Memory B cell (primary cell): ENCODE measurements around the gene MGRN1.

Source experiments
- ATAC-seq: fragments of 150-1000 bp; cut with Tn5 transposase; 2 replicates; pipeline ENCODE4 v1.10.0; 2021; ENCODE audit warnings: low read depth, mild to moderate bottlenecking, moderate library complexity
- DNase-seq, 2 donors: peaks; one replicate each; pipeline ENCODE4 v3.0.0; 2022; ENCODE audit warnings: low spot score in 2 of 2
- H3K27ac Mint-ChIP-seq: one replicate; pipeline ENCODE4 v1.8.0; 2022; ENCODE audit warnings: mild to moderate bottlenecking, moderate library complexity, mixed read lengths
- H3K27me3 Mint-ChIP-seq: one replicate; pipeline ENCODE4 v1.8.0; 2022; ENCODE audit warnings: mixed read lengths
- H3K36me3 Mint-ChIP-seq: one replicate; pipeline ENCODE4 v1.8.0; 2022; ENCODE audit warnings: mild to moderate bottlenecking, mixed read lengths
- H3K4me1 Mint-ChIP-seq: one replicate; pipeline ENCODE4 v1.8.0; 2022; ENCODE audit warnings: mixed read lengths
- H3K4me3 Mint-ChIP-seq: one replicate; pipeline ENCODE4 v1.8.0; 2022; ENCODE audit warnings: mild to moderate bottlenecking, moderate library complexity, mixed read lengths
- H3K9me3 Mint-ChIP-seq: one replicate; pipeline ENCODE4 v1.8.0; 2022; ENCODE audit warnings: mixed read lengths

MGRN1 gene

DNA sequence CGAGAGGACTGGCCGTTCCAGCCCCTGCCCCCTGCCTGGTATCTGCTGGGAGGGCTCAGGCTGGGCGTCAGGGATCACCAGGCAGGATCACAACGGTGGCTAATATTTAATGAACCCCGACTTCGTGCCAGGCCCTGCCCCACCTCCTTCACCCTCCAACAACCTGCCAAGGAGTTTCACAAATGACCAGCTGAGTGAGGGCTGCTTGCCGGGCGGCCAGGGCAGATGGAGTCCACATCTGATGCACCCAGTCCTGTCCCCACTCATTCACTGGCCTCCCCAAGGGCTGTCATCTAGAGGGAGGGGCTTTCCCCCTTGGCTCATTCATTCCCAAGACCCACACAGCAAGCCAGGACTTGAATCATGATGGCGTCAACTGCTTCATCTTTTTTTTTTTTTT is 27.5 kb upstream of the MGRN1 start:
- DNase-seq = no peak
- Mint-ChIP-seq H3K4me1 (peaks cover 3% of the 10 kb centered on the region), H3K36me3 (peaks cover 3% of the 10 kb centered on the region), H3K27ac (no peak overlapping the region), H3K27me3 (peaks cover 10% of the 10 kb centered on the region), H3K4me3 (no peak overlapping the region), H3K9me3 (no peaks in the 10 kb centered on the region)
- ATAC-seq = no peak

- no peak for ATAC-seq
- Mint-ChIP-seq H3K4me1 (peaks cover 3% of the 10 kb centered on the region), H3K27me3 (peaks cover 7% of the 10 kb centered on the region), H3K27ac (no peak overlapping the region), H3K9me3 (no peaks in the 10 kb centered on the region), H3K4me3 (no peak overlapping the region), H3K36me3 (peaks cover 3% of the 10 kb centered on the region)
- no peak for DNase-seq
Observed at GRCh38 chr16:4599037-4599436, 25.6 kb upstream of the MGRN1 start.

GRCh38 chr16:4599545-4599944 is 25.1 kb upstream of the MGRN1 start:
- peaks cover 7% of the 10 kb centered on the region for H3K27me3 Mint-ChIP-seq
- no peak for ATAC-seq
- H3K4me1 Mint-ChIP-seq = peaks cover 3% of the 10 kb centered on the region
- peaks cover 3% of the 10 kb centered on the region for H3K36me3 Mint-ChIP-seq
- H3K27ac Mint-ChIP-seq = no peak overlapping the region
- H3K4me3 Mint-ChIP-seq = no peak overlapping the region
- H3K9me3 Mint-ChIP-seq = no peaks in the 10 kb centered on the region
- no peak for DNase-seq

DNA sequence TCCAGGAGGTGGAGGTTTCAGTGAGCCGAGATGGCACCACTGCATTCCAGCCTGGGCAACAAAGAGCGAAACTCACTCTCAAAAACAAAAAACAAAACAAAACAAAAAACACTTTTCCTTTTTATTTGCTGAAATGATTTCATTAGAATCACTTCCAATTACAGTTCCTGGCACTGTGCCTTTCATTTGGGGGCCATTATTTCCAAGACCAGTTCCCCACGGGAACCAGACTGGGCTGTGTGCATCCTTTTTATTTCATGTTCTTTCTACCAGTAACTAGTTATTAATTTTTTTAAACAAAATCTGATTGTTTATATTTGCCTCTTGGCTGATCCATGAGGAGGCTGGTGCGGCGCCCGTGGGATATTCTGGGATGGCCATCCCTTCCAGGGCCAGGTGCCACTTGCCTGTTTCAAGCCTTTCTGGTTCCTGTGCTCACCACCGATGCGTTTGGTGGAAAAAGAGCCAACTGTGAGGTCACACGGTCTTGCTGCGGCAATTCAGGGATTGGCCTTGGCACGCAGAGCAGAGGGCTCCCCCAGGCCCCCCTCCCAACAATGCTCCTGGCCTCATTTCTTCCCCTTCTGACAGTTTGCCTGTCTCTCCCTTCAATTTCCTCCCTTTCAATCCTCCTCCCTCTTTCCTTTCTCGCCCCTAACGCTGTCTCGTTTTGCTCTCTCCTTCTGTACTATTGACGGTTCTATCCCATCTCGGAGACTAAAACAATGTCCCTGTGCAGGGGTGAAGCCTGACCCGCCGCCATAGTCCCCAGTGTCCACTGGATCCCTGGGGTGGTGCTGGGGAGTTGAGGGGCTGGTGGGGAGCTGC is 23.4 kb upstream of the MGRN1 start:
- DNase-seq (no peak), ATAC-seq (no peak)
- peaks cover 3% of the 10 kb centered on the region for H3K4me1 Mint-ChIP-seq
- peaks cover 4% of the 10 kb centered on the region for H3K27me3 Mint-ChIP-seq
- H3K27ac Mint-ChIP-seq = no peak overlapping the region
- H3K36me3 Mint-ChIP-seq = no peaks in the 10 kb centered on the region
- no peaks in the 10 kb centered on the region for H3K9me3 Mint-ChIP-seq
- no peak overlapping the region for H3K4me3 Mint-ChIP-seq

- ATAC-seq (no peak), DNase-seq (no peak)
- H3K27ac Mint-ChIP-seq = no peak overlapping the region
- H3K9me3 Mint-ChIP-seq = no peaks in the 10 kb centered on the region
- peaks cover 3% of the 10 kb centered on the region for H3K4me1 Mint-ChIP-seq
- H3K36me3 Mint-ChIP-seq = no peaks in the 10 kb centered on the region
- no peak overlapping the region for H3K4me3 Mint-ChIP-seq
- H3K27me3 Mint-ChIP-seq = peaks cover 4% of the 10 kb centered on the region
Observed at GRCh38 chr16:4601864-4602186, 22.8 kb upstream of the MGRN1 start.

DNA sequence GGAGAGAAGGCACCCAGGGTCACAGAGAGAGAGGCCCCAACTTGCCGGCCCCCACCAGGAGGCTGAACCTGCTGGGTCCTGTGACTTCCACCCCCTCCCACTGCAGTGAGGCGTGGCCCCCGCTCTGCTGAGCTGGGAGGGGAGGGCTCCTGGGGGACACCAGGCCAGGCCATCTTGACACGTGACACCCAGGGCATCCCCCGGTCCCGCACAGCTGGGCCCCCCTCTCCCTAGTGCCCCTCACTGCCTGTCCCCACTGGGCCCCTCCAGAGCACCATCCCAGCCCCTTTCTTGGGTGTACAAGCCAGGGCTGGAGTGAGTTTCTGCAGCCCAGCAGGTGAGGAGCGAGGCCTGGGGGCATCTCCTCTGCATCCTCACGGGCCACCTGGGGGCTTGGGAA is 22.3 kb upstream of the MGRN1 start:
- H3K27ac Mint-ChIP-seq = no peak overlapping the region
- H3K27me3 Mint-ChIP-seq = peaks cover 4% of the 10 kb centered on the region
- H3K9me3 Mint-ChIP-seq = no peaks in the 10 kb centered on the region
- ATAC-seq (no peak), DNase-seq (no peak)
- no peaks in the 10 kb centered on the region for H3K36me3 Mint-ChIP-seq
- H3K4me3 Mint-ChIP-seq = no peak overlapping the region
- peaks cover 3% of the 10 kb centered on the region for H3K4me1 Mint-ChIP-seq

DNA sequence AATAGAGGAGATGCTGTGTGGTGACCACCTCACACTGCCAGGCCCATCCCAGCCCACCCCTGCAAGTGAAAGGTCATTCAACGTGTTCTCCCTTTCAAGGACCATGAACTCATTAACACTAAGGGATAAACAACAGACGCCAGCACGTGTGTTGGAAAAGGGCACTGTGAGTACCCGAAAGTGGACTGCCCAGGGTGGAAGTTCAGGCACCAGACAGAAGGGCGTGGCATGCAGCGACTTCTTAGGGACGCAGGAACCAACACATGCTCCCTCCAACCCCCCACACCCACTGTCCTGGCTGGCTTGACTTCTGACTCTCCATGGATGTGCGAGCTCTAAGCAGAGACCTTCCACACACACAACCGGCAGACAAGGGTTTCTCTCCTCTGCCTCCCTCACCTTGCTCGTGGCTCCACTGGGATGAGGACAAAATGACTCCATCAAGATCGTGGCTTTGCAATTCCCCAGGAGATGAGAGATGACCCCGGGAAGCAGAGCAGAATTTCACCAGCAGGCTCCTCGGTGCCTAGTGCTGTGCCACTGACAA is 20.9 kb upstream of the MGRN1 start:
- ATAC-seq (no peak), DNase-seq (no peak)
- no peaks in the 10 kb centered on the region for H3K9me3 Mint-ChIP-seq
- H3K4me1 Mint-ChIP-seq = peaks cover 3% of the 10 kb centered on the region
- H3K27ac Mint-ChIP-seq = no peak overlapping the region
- no peak overlapping the region for H3K4me3 Mint-ChIP-seq
- H3K36me3 Mint-ChIP-seq = peaks cover 1% of the 10 kb centered on the region
- H3K27me3 Mint-ChIP-seq = peaks cover 4% of the 10 kb centered on the region

DNA sequence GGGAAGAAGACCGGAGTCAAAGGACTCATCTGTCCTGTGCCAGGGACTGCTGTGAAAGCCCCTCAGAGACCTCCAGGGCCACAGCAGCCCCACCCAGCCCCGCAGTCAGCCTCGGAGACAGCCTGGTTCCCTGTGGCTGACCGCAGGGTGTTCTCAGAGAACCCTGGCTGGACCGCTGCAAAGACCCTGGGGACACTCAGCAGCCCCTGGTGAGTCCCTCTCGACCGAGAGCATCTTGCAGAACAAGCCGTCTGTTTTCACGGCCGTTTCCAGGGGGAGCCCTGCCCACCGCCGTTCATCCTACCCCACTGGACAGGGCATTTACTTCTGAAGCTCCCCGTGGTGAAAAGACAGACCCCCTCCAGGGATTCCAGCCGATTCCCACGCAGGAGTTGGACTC is 20.2 kb upstream of the MGRN1 start:
- no peak overlapping the region for H3K4me3 Mint-ChIP-seq
- ATAC-seq (no peak), DNase-seq (no peak)
- peaks cover 4% of the 10 kb centered on the region for H3K27me3 Mint-ChIP-seq
- no peaks in the 10 kb centered on the region for H3K9me3 Mint-ChIP-seq
- peaks cover 2% of the 10 kb centered on the region for H3K36me3 Mint-ChIP-seq
- no peak overlapping the region for H3K27ac Mint-ChIP-seq
- peaks cover 3% of the 10 kb centered on the region for H3K4me1 Mint-ChIP-seq

DNA sequence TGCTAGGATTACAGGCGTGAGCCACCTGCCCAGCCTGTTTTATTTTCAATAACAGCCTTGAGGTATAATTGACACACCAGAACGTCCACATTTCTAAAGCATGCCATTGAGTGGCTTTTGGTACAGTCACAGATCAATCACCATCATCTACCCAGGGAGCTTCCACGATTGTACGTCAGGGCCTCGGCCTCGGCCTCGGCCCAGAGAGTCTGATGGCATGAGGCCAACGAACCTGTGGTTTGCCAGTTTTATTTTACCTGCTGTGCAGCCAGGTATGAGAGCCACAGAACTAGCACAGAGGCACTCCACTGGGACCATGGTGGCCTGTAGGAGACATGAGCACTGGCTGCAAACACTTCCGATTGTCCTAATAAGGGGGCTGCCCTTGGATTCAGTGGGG is 18.3 kb upstream of the MGRN1 start:
- H3K4me3 Mint-ChIP-seq = no peak overlapping the region
- H3K9me3 Mint-ChIP-seq = no peaks in the 10 kb centered on the region
- H3K27ac Mint-ChIP-seq = no peak overlapping the region
- H3K36me3 Mint-ChIP-seq = peaks cover 4% of the 10 kb centered on the region
- peaks cover 4% of the 10 kb centered on the region for H3K4me1 Mint-ChIP-seq
- ATAC-seq (no peak), DNase-seq (no peak)
- peaks cover 4% of the 10 kb centered on the region for H3K27me3 Mint-ChIP-seq

DNA sequence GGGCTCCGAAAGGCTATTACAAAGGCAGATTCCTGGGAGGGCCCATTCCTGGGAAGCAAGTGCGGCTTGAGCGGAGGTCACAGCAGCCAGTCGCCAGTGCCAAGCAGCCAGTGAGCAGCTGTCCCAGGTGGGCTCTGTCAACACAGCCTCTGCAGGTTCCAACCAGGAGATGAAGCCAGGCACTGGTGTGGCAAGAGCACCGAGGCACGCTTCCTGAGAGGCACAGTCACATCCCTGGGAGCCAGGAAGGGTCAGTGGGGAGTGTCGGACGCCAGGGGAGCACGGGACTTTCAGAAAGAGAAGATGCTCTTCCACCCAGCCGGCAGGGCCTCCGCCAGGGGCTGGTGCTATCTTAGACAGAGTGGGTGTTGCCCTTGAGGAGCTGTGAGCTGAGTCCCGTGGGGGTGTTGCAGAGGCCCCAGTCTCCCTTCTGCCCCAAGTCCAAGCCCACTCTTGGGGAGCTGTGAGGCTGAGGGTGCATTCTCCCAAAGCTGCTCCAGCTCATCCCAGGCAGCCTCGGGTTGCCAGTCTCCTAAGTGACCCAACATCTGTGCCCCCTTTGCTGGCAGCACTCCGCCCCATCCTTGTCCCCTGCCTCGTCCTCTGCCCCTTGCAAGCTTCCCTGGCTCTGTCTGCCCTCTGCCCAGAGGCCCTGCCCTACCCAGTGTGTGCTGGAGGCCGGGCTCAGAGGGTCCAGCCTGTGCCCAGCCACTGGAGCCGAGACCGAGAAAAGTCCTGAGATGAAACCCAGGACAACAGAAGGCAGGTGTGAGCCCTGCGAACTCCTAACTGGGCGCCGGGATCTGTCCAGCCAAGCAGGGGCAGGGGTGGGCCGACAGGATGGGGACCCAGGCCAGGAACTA is 16.6 kb upstream of the MGRN1 start:
- no peak for DNase-seq
- peaks cover 4% of the 10 kb centered on the region for H3K36me3 Mint-ChIP-seq
- H3K27ac Mint-ChIP-seq = no peak overlapping the region
- no peak for ATAC-seq
- H3K4me1 Mint-ChIP-seq = peaks cover 2% of the 10 kb centered on the region
- H3K9me3 Mint-ChIP-seq = no peaks in the 10 kb centered on the region
- no peak overlapping the region for H3K4me3 Mint-ChIP-seq
- no peaks in the 10 kb centered on the region for H3K27me3 Mint-ChIP-seq

GRCh38 chr16:4608704-4608980 is 16.0 kb upstream of the MGRN1 start:
- Mint-ChIP-seq H3K36me3 (peaks cover 4% of the 10 kb centered on the region), H3K4me1 (peaks cover 2% of the 10 kb centered on the region), H3K27me3 (no peaks in the 10 kb centered on the region), H3K27ac (no peak overlapping the region), H3K9me3 (no peaks in the 10 kb centered on the region), H3K4me3 (no peak overlapping the region)
- no peak for DNase-seq
- no peak for ATAC-seq

DNA sequence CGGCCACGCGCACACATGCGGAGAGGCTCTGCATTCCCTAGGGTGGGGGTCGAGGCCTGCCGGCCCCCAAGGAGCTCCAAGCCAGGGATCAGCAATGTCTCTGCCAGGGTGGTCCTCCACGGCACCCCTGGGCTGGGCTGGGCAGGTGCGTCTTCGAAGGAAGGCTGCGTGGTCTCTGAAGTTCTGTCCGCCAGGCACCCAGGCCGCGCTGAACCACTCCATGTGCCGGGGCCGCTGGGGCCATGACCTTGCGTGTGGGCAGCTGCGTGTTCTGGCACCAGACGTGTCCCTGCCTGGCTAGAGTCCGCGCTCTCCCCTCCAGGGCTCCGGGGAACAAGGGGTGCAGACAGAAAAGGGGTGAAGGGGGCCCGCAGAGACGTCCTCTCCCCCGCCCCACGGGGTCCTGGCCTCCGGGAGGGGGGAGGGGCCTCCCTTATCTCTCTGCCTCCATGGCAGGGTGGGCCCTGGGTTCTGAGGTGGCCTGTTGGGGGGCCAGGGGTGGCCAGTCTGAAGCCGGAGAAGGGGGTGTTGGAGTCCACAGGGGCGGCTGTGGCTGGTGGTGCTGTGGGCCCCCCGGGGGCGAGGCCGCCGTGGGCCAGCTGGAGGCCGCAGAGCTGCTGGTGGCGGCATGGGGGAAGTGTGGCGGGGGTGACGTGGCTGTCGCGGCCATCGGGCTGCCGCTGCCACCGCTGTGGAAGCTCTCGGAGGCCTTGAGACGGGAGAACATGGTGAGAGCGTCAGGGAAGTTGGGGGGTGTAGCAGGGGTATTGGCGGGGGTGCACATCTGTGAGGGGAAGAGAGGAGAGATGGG is 15.2 kb upstream of the MGRN1 start:
- peaks cover 2% of the 10 kb centered on the region for H3K4me1 Mint-ChIP-seq
- H3K27ac Mint-ChIP-seq = no peak overlapping the region
- H3K36me3 Mint-ChIP-seq = peaks cover 4% of the 10 kb centered on the region
- no peaks in the 10 kb centered on the region for H3K9me3 Mint-ChIP-seq
- ATAC-seq = no peak
- no peaks in the 10 kb centered on the region for H3K27me3 Mint-ChIP-seq
- DNase-seq = no peak
- no peak overlapping the region for H3K4me3 Mint-ChIP-seq

- no peak overlapping the region for H3K4me3 Mint-ChIP-seq
- ATAC-seq = no peak
- no peaks in the 10 kb centered on the region for H3K9me3 Mint-ChIP-seq
- peaks cover 5% of the 10 kb centered on the region for H3K36me3 Mint-ChIP-seq
- no peak overlapping the region for H3K27ac Mint-ChIP-seq
- peaks cover 4% of the 10 kb centered on the region for H3K4me1 Mint-ChIP-seq
- DNase-seq = no peak
- no peaks in the 10 kb centered on the region for H3K27me3 Mint-ChIP-seq
Observed at GRCh38 chr16:4610011-4611005, 14.3 kb upstream of the MGRN1 start.
